Activated naive CD4-positive, alpha-beta T cell treated with anti-CD3 and anti-CD28 coated beads, Interleukin-2, amount 10 ng/mL, durations not matched to agents 7 days and 5 days (primary cell): Measurements from ENCODE around the gene KIAA1217.

Source experiments
- CTCF ChIA-PET: fragments of 350-600 bp; sonication (Branson Sonifier 250); formaldehyde crosslinking; loops from one replicate; lab custom pipeline; 2021; ENCODE audit warnings: antibody characterized with exemption; lab: Charles Lee
- DNase-seq: peaks from one replicate; pipeline ENCODE4 v3.0.0-alpha.2; 2020
- H3K27ac Mint-ChIP-seq: one replicate; pipeline ENCODE4 v1.8.0; 2021; ENCODE audit warnings: mild to moderate bottlenecking, moderate library complexity, mixed read lengths
- H3K27me3 Mint-ChIP-seq: one replicate; pipeline ENCODE4 v1.8.0; 2021; ENCODE audit warnings: mild to moderate bottlenecking, mixed read lengths
- H3K36me3 Mint-ChIP-seq: one replicate; pipeline ENCODE4 v1.8.0; 2021; ENCODE audit warnings: mixed read lengths
- H3K4me1 Mint-ChIP-seq: one replicate; pipeline ENCODE4 v1.8.0; 2021; ENCODE audit warnings: mixed read lengths
- H3K4me3 Mint-ChIP-seq: one replicate; pipeline ENCODE4 v1.8.0; 2021; ENCODE audit warnings: mild to moderate bottlenecking, moderate library complexity, mixed read lengths
- H3K9me3 Mint-ChIP-seq: one replicate; pipeline ENCODE4 v1.8.0; 2021; ENCODE audit warnings: mixed read lengths

Gene KIAA1217

DNA sequence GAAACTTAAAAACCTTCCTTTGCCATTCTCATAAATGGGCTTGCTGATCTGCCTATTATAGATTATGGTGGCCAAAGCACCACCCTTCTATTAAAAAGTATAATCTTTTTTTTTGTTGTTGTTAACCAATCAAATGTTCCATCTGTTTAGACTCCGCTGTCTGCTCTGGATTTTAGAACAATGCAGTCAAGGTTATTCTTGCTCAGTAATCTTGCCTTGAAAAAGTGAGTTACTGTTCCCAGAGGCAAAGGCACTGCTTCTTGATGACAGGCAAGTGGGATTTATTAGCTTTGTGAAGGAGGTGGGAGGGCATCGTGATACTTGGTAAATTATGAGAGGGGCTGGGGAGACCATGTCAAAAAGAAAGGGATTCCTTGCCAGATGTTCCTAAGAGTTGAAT lies 143.5 kb downstream of the KIAA1217 start:
- H3K9me3 Mint-ChIP-seq, result no peaks in the 10 kb centered on the region
- no peak overlapping the region for H3K27ac Mint-ChIP-seq
- no peak for DNase-seq
- H3K36me3 Mint-ChIP-seq, result no peaks in the 10 kb centered on the region
- H3K27me3 Mint-ChIP-seq, result no peaks in the 10 kb centered on the region
- H3K4me1 Mint-ChIP-seq, result no peaks in the 10 kb centered on the region
- H3K4me3 Mint-ChIP-seq, result no peak overlapping the region
- CTCF ChIA-PET, result no interaction called here

DNA sequence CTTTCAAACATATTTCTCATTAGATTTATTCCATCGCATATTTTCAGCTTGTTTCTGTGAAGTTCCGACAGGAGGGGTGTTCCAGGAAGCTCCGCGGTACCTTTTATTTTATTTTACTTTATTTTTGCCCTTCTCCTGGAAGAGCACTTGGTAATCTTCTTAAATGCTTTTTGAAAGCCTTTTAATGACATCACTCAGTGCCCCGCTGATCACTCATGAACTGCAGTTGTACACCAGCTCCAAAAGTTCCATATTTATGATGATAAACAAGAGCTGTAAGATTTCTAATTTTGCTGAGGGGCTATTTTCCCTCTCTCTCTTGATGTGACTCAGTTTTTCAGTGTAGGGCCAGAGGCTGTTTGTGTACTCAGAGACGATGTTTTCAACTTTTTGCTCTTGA lies 144.4 kb downstream of the KIAA1217 start:
- Mint-ChIP-seq H3K9me3 (no peaks in the 10 kb centered on the region), H3K27ac (no peak overlapping the region), H3K4me1 (no peaks in the 10 kb centered on the region), H3K36me3 (no peaks in the 10 kb centered on the region), H3K27me3 (no peaks in the 10 kb centered on the region), H3K4me3 (no peak overlapping the region)
- CTCF ChIA-PET, result no interaction called here
- no peak for DNase-seq

DNA sequence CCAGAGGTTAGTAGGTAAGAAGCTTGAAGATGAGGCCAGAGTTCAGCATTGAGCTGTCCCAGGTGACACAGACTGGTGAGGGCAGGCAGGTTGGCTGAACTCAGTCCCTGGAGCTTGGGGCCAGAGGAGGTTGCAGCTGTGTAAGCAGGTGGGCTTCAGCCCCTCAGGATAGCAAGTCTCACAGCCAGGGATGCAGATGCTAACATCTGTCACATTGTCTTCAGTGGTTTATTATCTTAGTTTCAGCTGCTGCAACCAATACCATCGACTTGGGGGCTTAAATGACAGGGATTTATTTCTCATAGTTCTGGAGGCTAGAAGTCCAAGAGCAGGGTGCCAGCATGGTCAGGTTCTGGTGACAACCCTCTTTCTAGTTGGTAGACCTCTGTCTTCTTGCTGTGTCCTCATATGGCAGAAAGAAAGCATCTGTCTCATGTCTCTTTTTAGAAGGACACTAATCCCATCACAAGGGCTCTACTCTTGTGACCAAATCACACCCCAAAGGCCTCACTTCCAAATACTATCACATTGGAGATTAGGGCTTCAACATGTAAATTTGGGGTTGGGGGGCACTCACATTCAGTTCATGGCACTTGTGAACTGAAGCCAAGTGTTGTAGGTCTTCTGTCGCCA lies 146.2 kb downstream of the KIAA1217 start:
- DNase-seq, result no peak
- Mint-ChIP-seq H3K4me3 (no peak overlapping the region), H3K27me3 (no peaks in the 10 kb centered on the region), H3K9me3 (no peaks in the 10 kb centered on the region), H3K4me1 (no peaks in the 10 kb centered on the region), H3K27ac (no peak overlapping the region), H3K36me3 (no peaks in the 10 kb centered on the region)
- CTCF ChIA-PET, result interaction anchor here (0.7 kb wide), 1 partner anchor 292 kb away, joined by 3 read pairs; no protein-coding TSS in a partner anchor

DNA sequence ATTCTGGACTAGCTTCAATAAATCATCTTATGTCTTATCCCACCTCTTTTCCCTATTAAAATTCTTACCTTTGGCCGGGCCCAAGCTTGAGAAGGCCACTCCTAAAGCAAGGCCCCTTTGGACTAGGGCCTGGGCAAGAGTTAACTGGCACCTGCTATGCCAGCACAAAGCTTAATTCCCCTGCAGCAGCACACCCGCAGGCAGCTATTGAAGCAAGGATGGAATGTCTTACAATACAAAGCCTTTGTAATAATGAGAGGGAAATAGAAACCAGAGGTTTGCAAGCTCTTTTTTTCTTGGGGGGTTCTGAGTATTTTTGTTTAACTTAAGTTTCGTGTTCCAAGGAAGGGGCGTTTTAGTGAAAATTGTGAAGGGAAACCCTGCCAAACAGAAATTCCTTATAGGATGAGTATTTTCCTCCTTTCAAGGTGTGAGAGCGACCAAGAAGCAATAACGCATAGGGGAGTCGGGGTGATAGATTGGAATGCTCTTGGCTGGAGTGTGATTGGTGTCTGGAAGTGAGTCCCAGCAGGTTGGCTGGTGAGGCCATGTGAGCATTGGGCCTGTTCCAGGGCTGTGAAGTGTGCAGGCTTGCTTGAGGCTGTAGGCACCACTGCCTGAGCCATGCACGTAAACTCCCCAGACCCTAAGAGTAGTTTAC lies 148.5 kb downstream of the KIAA1217 start:
- Mint-ChIP-seq H3K9me3 (no peaks in the 10 kb centered on the region), H3K4me1 (no peaks in the 10 kb centered on the region), H3K4me3 (no peak overlapping the region), H3K36me3 (no peaks in the 10 kb centered on the region), H3K27me3 (no peaks in the 10 kb centered on the region), H3K27ac (no peak overlapping the region)
- CTCF ChIA-PET, result no interaction called here
- no peak for DNase-seq

DNA sequence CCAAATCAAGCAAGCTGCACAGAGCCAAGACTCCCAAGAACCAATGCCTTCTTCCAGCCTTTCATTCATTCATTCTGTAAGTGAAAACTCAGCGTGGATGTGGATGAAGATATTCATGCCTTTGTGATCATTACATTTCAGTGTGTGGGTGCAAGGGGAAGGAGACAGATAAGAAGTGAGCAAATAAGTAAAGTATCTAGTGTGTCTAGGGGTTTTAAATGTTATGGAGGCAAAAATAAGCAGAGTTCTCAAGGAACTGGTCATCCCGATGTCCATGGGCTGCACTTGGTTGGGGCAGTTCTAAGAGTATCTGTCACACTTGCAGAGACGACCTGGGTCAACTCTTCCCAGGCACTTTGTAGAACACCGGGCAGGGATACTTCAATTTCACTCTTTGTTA lies 149.1 kb downstream of the KIAA1217 start:
- no peak overlapping the region for H3K27ac Mint-ChIP-seq
- no peak for DNase-seq
- no peaks in the 10 kb centered on the region for H3K9me3 Mint-ChIP-seq
- no peaks in the 10 kb centered on the region for H3K36me3 Mint-ChIP-seq
- H3K4me1 Mint-ChIP-seq, result no peaks in the 10 kb centered on the region
- CTCF ChIA-PET, result no interaction called here
- no peak overlapping the region for H3K4me3 Mint-ChIP-seq
- no peaks in the 10 kb centered on the region for H3K27me3 Mint-ChIP-seq

DNA sequence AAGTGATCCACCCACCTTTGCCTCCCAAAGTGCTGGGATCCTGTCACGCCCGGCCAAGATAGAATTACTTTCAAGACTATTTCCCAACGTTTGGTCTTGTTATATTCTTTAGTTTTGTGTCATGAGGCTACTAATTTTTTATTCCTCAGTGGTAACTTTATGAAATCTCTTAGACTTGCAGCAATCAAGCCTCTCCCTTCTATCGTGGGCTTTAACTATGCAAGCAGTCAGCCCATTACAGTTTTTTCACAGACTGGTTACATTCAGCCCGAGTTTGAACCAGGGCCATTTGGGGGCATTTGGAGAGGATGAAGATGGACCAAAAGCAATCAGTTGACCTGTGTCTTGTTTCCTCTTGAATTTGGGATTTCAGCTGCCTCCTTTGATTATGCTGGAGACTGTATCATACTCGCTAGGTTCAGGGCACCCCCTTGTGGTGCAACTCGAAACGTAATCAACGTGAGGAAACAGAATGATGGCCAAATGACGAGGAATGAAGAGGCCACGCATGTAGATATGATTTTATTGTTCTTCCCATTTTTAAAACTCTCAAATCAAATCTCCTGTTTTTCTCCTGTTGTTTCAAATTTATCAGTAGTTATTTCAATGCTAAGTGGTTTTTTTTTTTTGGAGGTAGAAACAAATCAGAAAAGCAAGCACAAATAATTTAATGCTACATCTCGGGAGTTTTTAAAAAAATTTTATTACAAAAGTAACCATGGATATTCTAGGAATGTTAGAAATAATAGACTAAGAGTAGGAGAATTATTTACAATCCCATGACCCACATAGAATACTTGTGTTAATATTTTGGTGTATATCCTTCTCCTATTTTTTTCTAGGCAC lies 151.6 kb downstream of the KIAA1217 start:
- H3K4me3 Mint-ChIP-seq, result no peak overlapping the region
- peak; percentile 40 for DNase-seq
- H3K4me1 Mint-ChIP-seq, result no peaks in the 10 kb centered on the region
- CTCF ChIA-PET, result interaction anchor here (0.6 to 2.3 kb wide), 7 partner anchors 9 to 1201 kb away, joined by 3 to 12 read pairs (median 4); no protein-coding TSS in a partner anchor
- no peaks in the 10 kb centered on the region for H3K9me3 Mint-ChIP-seq
- no peaks in the 10 kb centered on the region for H3K36me3 Mint-ChIP-seq
- H3K27ac Mint-ChIP-seq, result no peak overlapping the region
- no peaks in the 10 kb centered on the region for H3K27me3 Mint-ChIP-seq

DNA sequence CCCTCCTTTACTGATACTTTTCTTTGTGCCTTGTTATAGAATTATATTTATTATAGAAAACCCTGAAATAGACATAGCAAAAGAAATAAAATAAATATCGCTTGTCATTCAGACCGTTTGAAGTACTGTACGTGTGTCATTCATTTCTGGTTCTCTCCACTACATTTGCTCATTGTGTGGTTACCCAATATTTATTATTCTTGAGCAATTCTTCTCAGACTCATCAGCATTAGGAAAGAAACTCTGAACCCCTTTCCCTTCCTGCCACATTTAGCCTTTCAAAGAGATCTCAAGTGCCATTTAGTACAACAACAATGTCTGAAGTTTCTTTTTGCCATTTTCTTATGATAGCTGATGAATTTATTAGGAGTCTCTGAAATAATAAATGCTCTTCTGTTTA lies 154.1 kb downstream of the KIAA1217 start:
- CTCF ChIA-PET, result no interaction called here
- DNase-seq, result no peak
- Mint-ChIP-seq H3K4me3 (no peak overlapping the region), H3K36me3 (no peaks in the 10 kb centered on the region), H3K9me3 (no peaks in the 10 kb centered on the region), H3K4me1 (no peaks in the 10 kb centered on the region), H3K27ac (no peak overlapping the region), H3K27me3 (no peaks in the 10 kb centered on the region)

DNA sequence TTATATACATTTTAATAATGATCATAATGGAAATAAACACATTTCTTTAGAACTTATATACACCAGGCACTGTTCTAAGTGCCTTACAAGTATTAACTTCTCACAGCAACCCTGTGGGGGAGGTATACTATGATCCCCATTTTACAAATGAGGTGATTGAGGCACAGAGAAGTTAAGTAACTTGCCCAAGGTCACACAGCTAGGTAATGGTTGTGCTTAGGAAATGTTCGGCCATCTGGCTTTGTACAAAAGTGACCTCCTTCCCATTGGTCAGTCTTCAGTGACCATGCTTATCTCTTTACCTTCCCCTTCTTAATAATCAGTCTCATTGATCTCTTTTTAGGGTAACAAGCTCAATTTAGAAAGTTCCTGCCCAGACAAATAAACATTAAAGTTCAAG lies 158.8 kb downstream of the KIAA1217 start:
- no peak for DNase-seq
- Mint-ChIP-seq H3K9me3 (peaks cover 5% of the 10 kb centered on the region), H3K27me3 (no peaks in the 10 kb centered on the region), H3K36me3 (no peaks in the 10 kb centered on the region), H3K4me3 (no peak overlapping the region), H3K4me1 (no peaks in the 10 kb centered on the region), H3K27ac (no peak overlapping the region)
- CTCF ChIA-PET, result no interaction called here

DNA sequence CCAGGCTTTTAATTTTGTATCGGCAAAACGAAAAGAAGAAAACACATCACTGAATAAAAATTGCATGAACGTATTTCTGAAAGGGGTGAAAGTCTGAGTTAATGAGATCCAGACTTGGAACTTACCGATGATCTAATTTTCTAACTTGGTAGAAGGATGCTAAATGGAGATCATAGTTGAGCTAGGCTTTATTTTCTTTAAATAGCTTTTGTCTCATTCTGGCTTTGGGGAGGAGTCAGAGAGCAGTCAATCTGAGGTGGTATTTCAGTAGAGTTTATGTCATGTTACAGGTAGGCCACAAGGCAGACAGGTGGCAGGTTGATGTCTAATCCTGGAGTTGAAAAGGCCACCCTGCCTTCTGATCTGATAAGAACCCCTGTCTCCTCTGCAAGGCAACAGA lies 161.9 kb downstream of the KIAA1217 start:
- H3K4me3 Mint-ChIP-seq, result no peak overlapping the region
- H3K27me3 Mint-ChIP-seq, result no peaks in the 10 kb centered on the region
- no peaks in the 10 kb centered on the region for H3K36me3 Mint-ChIP-seq
- CTCF ChIA-PET, result no interaction called here
- no peaks in the 10 kb centered on the region for H3K4me1 Mint-ChIP-seq
- no peak overlapping the region for H3K27ac Mint-ChIP-seq
- H3K9me3 Mint-ChIP-seq, result peaks cover 5% of the 10 kb centered on the region
- DNase-seq, result no peak

DNA sequence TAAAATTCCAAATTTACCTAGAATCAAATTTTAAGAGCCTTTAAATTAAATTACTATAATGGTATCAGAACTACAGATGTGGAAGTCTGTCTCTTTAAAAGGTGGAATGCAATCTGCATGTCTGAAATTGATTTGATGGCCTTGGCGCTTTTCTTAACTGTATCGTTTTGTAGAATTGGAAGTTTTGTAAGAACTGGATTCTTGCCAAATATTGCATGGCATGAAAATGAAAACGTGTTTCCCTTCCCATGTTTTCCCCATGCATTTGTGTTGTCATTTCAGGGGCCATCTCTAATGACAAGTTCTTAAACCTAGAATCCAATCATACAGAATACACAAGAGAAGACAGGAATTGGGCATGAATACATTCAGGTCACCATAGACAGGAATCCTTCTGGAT lies 162.5 kb downstream of the KIAA1217 start:
- no peaks in the 10 kb centered on the region for H3K36me3 Mint-ChIP-seq
- peaks cover 5% of the 10 kb centered on the region for H3K9me3 Mint-ChIP-seq
- no peak overlapping the region for H3K27ac Mint-ChIP-seq
- H3K27me3 Mint-ChIP-seq, result no peaks in the 10 kb centered on the region
- no peak overlapping the region for H3K4me3 Mint-ChIP-seq
- no peaks in the 10 kb centered on the region for H3K4me1 Mint-ChIP-seq
- CTCF ChIA-PET, result no interaction called here
- no peak for DNase-seq

DNA sequence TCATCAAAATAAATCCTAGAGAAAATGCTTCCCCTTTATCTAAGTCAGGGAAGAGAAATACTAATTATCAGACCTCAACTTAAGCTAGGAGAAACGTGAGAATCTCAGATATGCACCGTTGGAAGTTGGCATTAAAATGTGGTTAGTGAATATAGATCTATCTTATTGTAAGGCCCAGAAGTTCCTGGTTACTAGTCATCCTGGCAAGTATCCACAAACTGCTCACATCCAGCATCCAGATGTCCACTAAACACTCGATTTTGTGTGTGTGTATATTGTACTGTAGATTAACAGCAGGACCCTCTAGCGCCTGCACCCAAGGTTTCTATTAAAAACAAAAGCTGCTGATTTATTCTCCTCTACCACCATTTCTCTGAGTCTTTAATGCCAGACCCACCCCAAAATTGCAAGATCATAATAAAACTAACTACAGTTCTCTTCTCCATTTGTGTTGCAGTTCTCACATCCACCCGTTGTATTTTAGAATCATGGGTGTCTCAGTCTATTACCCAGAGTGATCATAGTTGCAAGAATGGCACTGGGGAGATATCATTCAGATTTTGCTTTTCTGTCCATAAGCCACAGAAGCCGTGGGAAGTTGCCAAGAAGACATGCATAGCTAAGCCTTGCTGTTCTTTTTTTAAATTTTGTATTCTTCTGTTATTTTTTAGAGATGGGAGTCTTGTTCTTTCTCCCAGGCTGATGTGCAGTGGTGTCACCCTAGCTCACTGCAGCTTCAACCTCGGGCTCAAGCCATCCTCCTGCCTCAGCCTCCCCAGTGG lies 165.4 kb downstream of the KIAA1217 start:
- H3K27ac Mint-ChIP-seq, result no peak overlapping the region
- H3K4me3 Mint-ChIP-seq, result no peak overlapping the region
- H3K27me3 Mint-ChIP-seq, result no peaks in the 10 kb centered on the region
- no peaks in the 10 kb centered on the region for H3K4me1 Mint-ChIP-seq
- peaks cover 5% of the 10 kb centered on the region for H3K9me3 Mint-ChIP-seq
- CTCF ChIA-PET, result no interaction called here
- no peak for DNase-seq
- no peaks in the 10 kb centered on the region for H3K36me3 Mint-ChIP-seq

DNA sequence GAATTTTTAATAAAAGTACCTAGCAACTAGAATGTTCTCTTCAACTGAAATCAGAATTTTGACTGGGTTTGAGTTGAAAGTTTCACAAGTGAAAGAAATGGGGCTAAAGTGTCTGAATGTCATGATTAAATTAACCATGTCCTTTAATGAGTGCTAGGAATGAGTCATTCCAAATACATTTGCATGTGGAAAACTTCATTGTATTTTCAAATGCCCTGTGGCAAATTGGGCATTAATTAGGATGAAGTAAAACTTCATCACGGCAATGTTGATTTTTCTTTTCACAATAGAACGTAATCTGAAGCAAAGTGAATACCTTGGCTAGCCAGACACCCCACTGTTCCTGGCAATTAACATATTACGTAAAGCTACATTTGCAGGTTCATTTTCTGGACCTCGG lies 166.6 kb downstream of the KIAA1217 start:
- Mint-ChIP-seq H3K4me1 (no peaks in the 10 kb centered on the region), H3K9me3 (peaks cover 5% of the 10 kb centered on the region), H3K4me3 (no peak overlapping the region), H3K27me3 (no peaks in the 10 kb centered on the region), H3K27ac (no peak overlapping the region), H3K36me3 (no peaks in the 10 kb centered on the region)
- CTCF ChIA-PET, result no interaction called here
- no peak for DNase-seq

DNA sequence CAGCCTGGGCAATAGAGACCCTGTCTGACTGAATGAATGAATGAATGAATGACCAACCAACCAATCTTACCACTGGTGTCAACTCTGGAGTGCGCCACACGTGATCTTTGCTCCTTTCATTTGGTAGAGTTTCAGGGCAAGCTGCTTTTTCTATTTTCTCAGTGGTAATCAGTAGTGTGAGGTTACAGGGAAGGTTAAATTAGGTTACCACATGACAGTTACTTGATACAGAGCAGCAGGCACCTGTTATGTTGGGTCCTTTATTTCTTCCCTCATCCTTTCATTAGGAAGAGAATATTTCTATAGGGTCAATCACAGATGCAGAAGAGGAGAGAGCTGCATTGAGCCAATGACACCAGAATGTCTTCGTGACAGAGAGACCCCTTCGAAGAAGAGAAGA lies 167.8 kb downstream of the KIAA1217 start:
- H3K36me3 Mint-ChIP-seq, result no peaks in the 10 kb centered on the region
- peaks cover 5% of the 10 kb centered on the region for H3K9me3 Mint-ChIP-seq
- no peak overlapping the region for H3K4me3 Mint-ChIP-seq
- H3K27me3 Mint-ChIP-seq, result no peaks in the 10 kb centered on the region
- no peak overlapping the region for H3K27ac Mint-ChIP-seq
- no peaks in the 10 kb centered on the region for H3K4me1 Mint-ChIP-seq
- CTCF ChIA-PET, result no interaction called here
- DNase-seq, result no peak
